CD8-positive, alpha-beta memory T cell (primary cell): ENCODE measurements around the gene LNX1. TPM values are rescaled to one million over a fixed set of nuclear protein-coding genes. Genes with fewer than 3 reads are reported as not detected.

Source experiments
- CTCF ChIA-PET: fragments of 350-600 bp; sonication (Branson Sonifier 250); formaldehyde crosslinking; loops from one replicate; lab custom pipeline; 2021; ENCODE audit warnings: antibody characterized with exemption; lab: Charles Lee
- POLR2A ChIA-PET: fragments of 350-600 bp; sonication (Branson Sonifier 250); formaldehyde crosslinking; loops from one replicate; lab custom pipeline; 2021; ENCODE audit warnings: antibody characterized with exemption; lab: Charles Lee
- DNase-seq, 5 donors: peaks; one replicate each; pipeline versions ENCODE4 v3.0.0 to v3.0.0-alpha.2; 2020 to 2022; ENCODE audit warnings: mixed read lengths in 1 of 5
- H3K27ac ChIP-seq: one replicate; pipeline ENCODE4 v1.7.0; 2013; ENCODE audit warnings: low read depth, mild to moderate bottlenecking, low read length, moderate library complexity
- H3K27me3 ChIP-seq: 2 replicates; pipeline ENCODE4 v1.7.0; 2013; ENCODE audit warnings: low read length, mild to moderate bottlenecking; ENCODE audit not compliant: insufficient read depth, poor library complexity, severe bottlenecking
- H3K36me3 ChIP-seq: 2 replicates; pipeline ENCODE4 v1.7.0; 2013; ENCODE audit warnings: mild to moderate bottlenecking, low read length, moderate library complexity; ENCODE audit not compliant: insufficient read depth
- H3K4me1 ChIP-seq: 2 replicates; pipeline ENCODE4 v1.7.0; 2013; ENCODE audit warnings: mild to moderate bottlenecking, low read length, moderate library complexity; ENCODE audit not compliant: insufficient read depth
- H3K4me3 ChIP-seq: 2 replicates; pipeline ENCODE4 v1.7.0; 2013; ENCODE audit warnings: mild to moderate bottlenecking, low read length
- H3K9me3 ChIP-seq: 2 replicates; pipeline ENCODE4 v1.7.0; 2013; ENCODE audit warnings: mild to moderate bottlenecking, low read length
- H3K27ac Mint-ChIP-seq, 8 donors: one replicate each; pipeline ENCODE4 v1.8.0; 2020 to 2021; ENCODE audit warnings: mixed read lengths in 8 of 8, mild to moderate bottlenecking in 6 of 8, inconsistent platforms in 3 of 8, moderate library complexity in 3 of 8
- H3K27me3 Mint-ChIP-seq, 2 donors: one replicate each; pipeline ENCODE4 v1.8.0; 2020 to 2021; ENCODE audit warnings: mixed read lengths in 2 of 2, mild to moderate bottlenecking in 1 of 2, moderate library complexity in 1 of 2
- H3K36me3 Mint-ChIP-seq, 3 donors: one replicate each; pipeline ENCODE4 v1.8.0; 2020 to 2021; ENCODE audit warnings: mixed read lengths in 3 of 3, inconsistent platforms in 1 of 3, mild to moderate bottlenecking in 1 of 3
- H3K4me1 Mint-ChIP-seq, 3 donors: one replicate each; pipeline ENCODE4 v1.8.0; 2020 to 2021; ENCODE audit warnings: mixed read lengths in 3 of 3, inconsistent platforms in 1 of 3, mild to moderate bottlenecking in 1 of 3
- H3K4me3 Mint-ChIP-seq, 7 donors: one replicate each; pipeline ENCODE4 v1.8.0; 2020 to 2021; ENCODE audit warnings: mixed read lengths in 7 of 7, mild to moderate bottlenecking in 6 of 7, moderate library complexity in 4 of 7, inconsistent platforms in 2 of 7
- H3K9me3 Mint-ChIP-seq, 5 donors: one replicate each; pipeline ENCODE4 v1.8.0; 2020 to 2022; ENCODE audit warnings: mixed read lengths in 5 of 5, mild to moderate bottlenecking in 3 of 5, moderate library complexity in 2 of 5, inconsistent platforms in 1 of 5
- polyA plus RNA-seq: library from polyadenylated mRNA; unstranded; fragments of 300-500 nt; fragmentation: Illumina TruSeq; gene quantifications from one replicate; pipeline ENCODE4 v1.2.3, GENCODE V29; 2021
- total RNA-seq, 2 experiments: library from RNA; stranded (reverse); gene quantifications; one replicate each; pipeline ENCODE4 v1.2.3, GENCODE V29; 2021

LNX1 gene
- total and polyA plus RNA-seq, 3 experiments from 2014 or later, result 0.30 TPM; not detected in 2

DNA sequence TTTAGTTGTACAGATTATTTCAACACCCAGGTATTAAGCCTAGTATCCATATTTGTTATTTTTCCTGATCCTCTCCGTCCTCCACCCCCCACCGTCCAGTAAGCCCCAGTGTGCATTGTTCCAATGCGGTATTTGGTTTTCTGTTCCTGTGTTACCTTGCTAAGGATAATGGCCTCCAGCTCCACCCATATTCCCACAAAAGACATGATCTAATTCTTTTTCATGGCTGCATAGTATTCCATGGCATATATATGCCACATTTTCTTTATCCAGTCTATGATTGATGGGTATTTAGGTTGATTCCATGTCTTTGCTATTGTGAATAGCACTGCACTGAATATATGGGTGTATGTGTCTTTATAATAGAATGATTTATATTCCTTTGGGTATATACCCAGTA lies 22.1 kb upstream of the LNX1 start:
- no peak overlapping the region for H3K27ac Mint-ChIP-seq
- Histone ChIP-seq H3K4me3 (no peak overlapping the region), H3K36me3 (no peaks in the 10 kb centered on the region), H3K27ac (no peak overlapping the region), H3K9me3 (no peaks in the 10 kb centered on the region), H3K27me3 (no peaks in the 10 kb centered on the region), H3K4me1 (no peaks in the 10 kb centered on the region)
- CTCF ChIA-PET, result no interaction called here
- no peak for DNase-seq
- H3K9me3 Mint-ChIP-seq, result peaks cover 0 to 9% (median 8%) of the 10 kb centered on the region in 5 donors
- POLR2A ChIA-PET, result no interaction called here
- peaks cover 0 to 2% of the 10 kb centered on the region in 2 donors for H3K27me3 Mint-ChIP-seq
- H3K36me3 Mint-ChIP-seq, result no peaks in the 10 kb centered on the region
- no peak overlapping the region for H3K4me3 Mint-ChIP-seq
- no peaks in the 10 kb centered on the region for H3K4me1 Mint-ChIP-seq

DNA sequence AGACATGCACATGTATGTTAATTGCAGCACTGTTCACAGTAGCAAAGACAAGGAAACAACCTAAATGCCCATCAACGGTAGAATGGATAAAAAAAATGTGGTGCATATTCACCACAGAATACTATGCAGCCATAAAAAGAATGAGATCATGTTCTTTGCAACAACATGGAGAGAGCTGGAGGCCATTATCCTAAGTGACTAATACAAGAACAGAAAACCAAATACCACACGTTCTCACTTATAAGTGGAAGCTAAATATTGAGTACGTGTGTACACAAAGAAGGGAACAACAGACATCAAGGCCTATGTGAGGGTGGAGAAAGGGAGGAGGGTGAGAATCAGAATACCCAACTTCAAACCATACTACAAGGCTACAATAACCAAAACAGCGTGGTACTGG lies 17.4 kb upstream of the LNX1 start:
- Histone ChIP-seq H3K36me3 (no peaks in the 10 kb centered on the region), H3K4me3 (no peak overlapping the region), H3K27ac (no peak overlapping the region), H3K9me3 (no peaks in the 10 kb centered on the region), H3K27me3 (no peaks in the 10 kb centered on the region), H3K4me1 (no peaks in the 10 kb centered on the region)
- no peak overlapping the region for H3K27ac Mint-ChIP-seq
- H3K4me1 Mint-ChIP-seq, result no peaks in the 10 kb centered on the region
- H3K36me3 Mint-ChIP-seq, result peaks cover 0 to 1% (median 0%) of the 10 kb centered on the region in 3 donors
- H3K4me3 Mint-ChIP-seq, result no peak overlapping the region
- CTCF ChIA-PET, result no interaction called here
- peaks cover 3 to 9% (median 8%) of the 10 kb centered on the region in 5 donors for H3K9me3 Mint-ChIP-seq
- H3K27me3 Mint-ChIP-seq, result peaks cover 5 to 11% of the 10 kb centered on the region in 2 donors
- POLR2A ChIA-PET, result no interaction called here
- DNase-seq, result no peak

GRCh38 chr4:53608242-53608641 lies 17.0 kb upstream of the LNX1 start:
- Histone ChIP-seq H3K27ac (no peak overlapping the region), H3K36me3 (no peaks in the 10 kb centered on the region), H3K4me3 (no peak overlapping the region), H3K27me3 (no peaks in the 10 kb centered on the region), H3K4me1 (no peaks in the 10 kb centered on the region), H3K9me3 (no peaks in the 10 kb centered on the region)
- Mint-ChIP-seq H3K36me3 (peaks cover 0 to 1% (median 0%) of the 10 kb centered on the region in 3 donors), H3K4me1 (no peaks in the 10 kb centered on the region), H3K27ac (no peak overlapping the region), H3K4me3 (no peak overlapping the region), H3K9me3 (peaks cover 1 to 6% (median 5%) of the 10 kb centered on the region in 5 donors), H3K27me3 (peaks cover 5 to 13% of the 10 kb centered on the region in 2 donors)
- ChIA-PET CTCF (no interaction called here), POLR2A (no interaction called here)
- no peak for DNase-seq

GRCh38 chr4:53605783-53606182 lies 14.5 kb upstream of the LNX1 start:
- Histone ChIP-seq H3K4me1 (no peaks in the 10 kb centered on the region), H3K27me3 (no peaks in the 10 kb centered on the region), H3K9me3 (no peaks in the 10 kb centered on the region), H3K36me3 (no peaks in the 10 kb centered on the region), H3K27ac (no peak overlapping the region), H3K4me3 (no peak overlapping the region)
- CTCF ChIA-PET, result no interaction called here
- Mint-ChIP-seq H3K4me1 (no peaks in the 10 kb centered on the region), H3K4me3 (no peak overlapping the region), H3K27ac (no peak overlapping the region), H3K36me3 (peaks cover 0 to 1% (median 0%) of the 10 kb centered on the region in 3 donors), H3K9me3 (peaks cover 0 to 5% (median 3%) of the 10 kb centered on the region in 5 donors), H3K27me3 (peaks cover 5 to 27% of the 10 kb centered on the region in 2 donors)
- POLR2A ChIA-PET, result no interaction called here
- DNase-seq, result no peak

DNA sequence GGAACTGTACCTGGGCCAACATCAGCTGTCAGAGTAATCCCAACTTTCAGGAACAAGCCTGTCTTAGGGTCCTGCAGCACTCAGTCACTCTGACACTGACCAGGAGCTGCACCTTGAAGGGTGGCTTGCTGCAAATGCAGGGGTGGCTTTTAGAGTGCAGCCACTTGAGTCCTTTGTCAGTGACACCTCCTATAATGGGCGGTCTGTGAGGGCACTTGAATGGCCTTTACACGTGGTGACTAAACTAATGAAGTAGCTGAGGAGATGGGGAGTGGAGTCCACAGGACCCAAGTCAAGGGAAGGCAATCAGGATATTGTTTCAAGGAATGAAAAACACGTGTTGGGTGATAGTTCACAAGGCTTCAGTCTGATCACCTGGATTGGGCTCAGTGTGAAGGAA lies 11.1 kb upstream of the LNX1 start:
- DNase-seq, result no peak
- ChIA-PET POLR2A (no interaction called here), CTCF (no interaction called here)
- Histone ChIP-seq H3K27ac (no peak overlapping the region), H3K4me1 (no peaks in the 10 kb centered on the region), H3K9me3 (no peaks in the 10 kb centered on the region), H3K4me3 (no peak overlapping the region), H3K36me3 (no peaks in the 10 kb centered on the region), H3K27me3 (no peaks in the 10 kb centered on the region)
- Mint-ChIP-seq H3K27me3 (peaks cover 4 to 31% of the 10 kb centered on the region in 2 donors), H3K36me3 (peaks cover 0 to 1% (median 0%) of the 10 kb centered on the region in 3 donors), H3K4me3 (no peak overlapping the region), H3K27ac (no peak overlapping the region), H3K4me1 (no peaks in the 10 kb centered on the region), H3K9me3 (peaks cover 0 to 5% (median 2%) of the 10 kb centered on the region in 5 donors)

GRCh38 chr4:53601251-53601764 lies 10.0 kb upstream of the LNX1 start:
- Mint-ChIP-seq H3K4me3 (no peak overlapping the region), H3K36me3 (peaks cover 0 to 1% (median 0%) of the 10 kb centered on the region in 3 donors), H3K4me1 (no peaks in the 10 kb centered on the region), H3K27me3 (peaks cover 6 to 38% of the 10 kb centered on the region in 2 donors), H3K9me3 (peaks cover 0 to 5% (median 2%) of the 10 kb centered on the region in 5 donors), H3K27ac (no peak overlapping the region)
- CTCF ChIA-PET, result no interaction called here
- H3K36me3 ChIP-seq, result no peaks in the 10 kb centered on the region
- POLR2A ChIA-PET, result no interaction called here
- no peaks in the 10 kb centered on the region for H3K9me3 ChIP-seq
- no peak overlapping the region for H3K4me3 ChIP-seq
- no peak for DNase-seq
- H3K4me1 ChIP-seq, result no peaks in the 10 kb centered on the region
- H3K27ac ChIP-seq, result no peak overlapping the region
- H3K27me3 ChIP-seq, result no peaks in the 10 kb centered on the region

GRCh38 chr4:53599632-53600031 lies 8.3 kb upstream of the LNX1 start:
- POLR2A ChIA-PET, result no interaction called here
- no peaks in the 10 kb centered on the region for H3K27me3 ChIP-seq
- H3K4me1 ChIP-seq, result no peaks in the 10 kb centered on the region
- H3K27me3 Mint-ChIP-seq, result peaks cover 3 to 32% of the 10 kb centered on the region in 2 donors
- H3K9me3 Mint-ChIP-seq, result peaks cover 0 to 1% (median under 1%) of the 10 kb centered on the region in 5 donors
- no peak overlapping the region for H3K27ac Mint-ChIP-seq
- no peaks in the 10 kb centered on the region for H3K36me3 Mint-ChIP-seq
- no peak overlapping the region for H3K4me3 ChIP-seq
- no peak overlapping the region for H3K4me3 Mint-ChIP-seq
- no peak overlapping the region for H3K27ac ChIP-seq
- no peak for DNase-seq
- CTCF ChIA-PET, result no interaction called here
- H3K9me3 ChIP-seq, result no peaks in the 10 kb centered on the region
- no peaks in the 10 kb centered on the region for H3K4me1 Mint-ChIP-seq
- H3K36me3 ChIP-seq, result no peaks in the 10 kb centered on the region

DNA sequence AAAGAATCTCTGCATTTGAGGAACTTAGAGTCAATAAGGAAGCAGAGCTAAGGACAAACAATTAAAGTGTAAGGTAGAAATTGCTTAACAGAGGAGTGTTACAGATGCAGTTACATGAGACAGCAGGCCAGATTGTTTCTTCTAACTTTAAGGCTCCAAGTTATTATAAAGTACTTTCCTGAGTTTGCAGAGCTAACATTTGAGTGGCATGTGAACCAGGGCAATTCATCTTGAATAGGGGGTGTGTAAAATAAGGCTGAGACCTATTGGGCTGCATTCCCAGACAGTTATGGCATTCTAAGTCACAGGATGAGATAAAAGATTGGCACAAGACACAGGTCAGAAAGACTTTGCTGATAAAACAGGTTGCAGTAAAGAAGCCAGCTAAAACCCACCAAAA lies 7.6 kb upstream of the LNX1 start:
- Histone ChIP-seq H3K4me3 (no peak overlapping the region), H3K27ac (no peak overlapping the region), H3K4me1 (no peaks in the 10 kb centered on the region), H3K9me3 (no peaks in the 10 kb centered on the region), H3K27me3 (no peaks in the 10 kb centered on the region), H3K36me3 (no peaks in the 10 kb centered on the region)
- no peak overlapping the region for H3K4me3 Mint-ChIP-seq
- H3K36me3 Mint-ChIP-seq, result no peaks in the 10 kb centered on the region
- H3K27ac Mint-ChIP-seq, result no peak overlapping the region
- H3K9me3 Mint-ChIP-seq, result no peaks in the 10 kb centered on the region
- CTCF ChIA-PET, result no interaction called here
- POLR2A ChIA-PET, result no interaction called here
- peaks cover 2 to 31% of the 10 kb centered on the region in 2 donors for H3K27me3 Mint-ChIP-seq
- H3K4me1 Mint-ChIP-seq, result no peaks in the 10 kb centered on the region
- DNase-seq, result no peak
